VCaP (cell line): ENCODE results near the gene TSPAN18.
A peak's percentile ranks its signal among the peaks of the same experiment; 100 is the strongest.

ENCODE experiments used
- H3K27ac ChIP-seq: fragments of 450-650 bp; 2 replicates; pipeline ENCODE4 v1.5.1; 2017
- TF ChIP-seq, protein P1 (sequence below): fragments of 450-650 bp; conservative IDR thresholded peaks from 2 replicates; pipeline ENCODE4 v1.5.1; 2017; ENCODE audit warnings: mild to moderate bottlenecking, moderate library complexity

TSPAN18 gene

DNA sequence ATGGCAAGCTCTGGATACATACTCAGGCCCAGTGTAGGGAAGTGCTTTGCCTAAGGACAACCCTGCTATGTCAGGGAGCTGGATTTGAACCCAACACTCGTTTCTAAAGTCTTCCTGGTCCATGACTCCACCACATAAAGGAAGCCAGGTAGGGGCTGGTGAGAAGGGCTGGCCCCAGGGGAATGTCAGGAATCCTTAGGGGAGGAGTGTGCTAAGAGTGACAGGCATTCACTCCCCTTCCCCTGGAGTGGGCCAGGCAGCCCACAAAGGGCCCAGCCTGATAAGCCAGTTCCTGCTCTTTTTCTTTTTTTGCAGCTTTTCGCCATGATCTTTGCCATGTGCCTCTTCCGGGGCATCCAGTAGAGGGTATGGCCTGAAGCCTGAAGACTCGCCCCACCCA lies 202.1 kb downstream of the TSPAN18 start:
- TF ChIP-seq, protein P1, sequence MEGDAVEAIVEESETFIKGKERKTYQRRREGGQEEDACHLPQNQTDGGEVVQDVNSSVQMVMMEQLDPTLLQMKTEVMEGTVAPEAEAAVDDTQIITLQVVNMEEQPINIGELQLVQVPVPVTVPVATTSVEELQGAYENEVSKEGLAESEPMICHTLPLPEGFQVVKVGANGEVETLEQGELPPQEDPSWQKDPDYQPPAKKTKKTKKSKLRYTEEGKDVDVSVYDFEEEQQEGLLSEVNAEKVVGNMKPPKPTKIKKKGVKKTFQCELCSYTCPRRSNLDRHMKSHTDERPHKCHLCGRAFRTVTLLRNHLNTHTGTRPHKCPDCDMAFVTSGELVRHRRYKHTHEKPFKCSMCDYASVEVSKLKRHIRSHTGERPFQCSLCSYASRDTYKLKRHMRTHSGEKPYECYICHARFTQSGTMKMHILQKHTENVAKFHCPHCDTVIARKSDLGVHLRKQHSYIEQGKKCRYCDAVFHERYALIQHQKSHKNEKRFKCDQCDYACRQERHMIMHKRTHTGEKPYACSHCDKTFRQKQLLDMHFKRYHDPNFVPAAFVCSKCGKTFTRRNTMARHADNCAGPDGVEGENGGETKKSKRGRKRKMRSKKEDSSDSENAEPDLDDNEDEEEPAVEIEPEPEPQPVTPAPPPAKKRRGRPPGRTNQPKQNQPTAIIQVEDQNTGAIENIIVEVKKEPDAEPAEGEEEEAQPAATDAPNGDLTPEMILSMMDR, result no peak
- no peak overlapping the region for H3K27ac ChIP-seq

DNA sequence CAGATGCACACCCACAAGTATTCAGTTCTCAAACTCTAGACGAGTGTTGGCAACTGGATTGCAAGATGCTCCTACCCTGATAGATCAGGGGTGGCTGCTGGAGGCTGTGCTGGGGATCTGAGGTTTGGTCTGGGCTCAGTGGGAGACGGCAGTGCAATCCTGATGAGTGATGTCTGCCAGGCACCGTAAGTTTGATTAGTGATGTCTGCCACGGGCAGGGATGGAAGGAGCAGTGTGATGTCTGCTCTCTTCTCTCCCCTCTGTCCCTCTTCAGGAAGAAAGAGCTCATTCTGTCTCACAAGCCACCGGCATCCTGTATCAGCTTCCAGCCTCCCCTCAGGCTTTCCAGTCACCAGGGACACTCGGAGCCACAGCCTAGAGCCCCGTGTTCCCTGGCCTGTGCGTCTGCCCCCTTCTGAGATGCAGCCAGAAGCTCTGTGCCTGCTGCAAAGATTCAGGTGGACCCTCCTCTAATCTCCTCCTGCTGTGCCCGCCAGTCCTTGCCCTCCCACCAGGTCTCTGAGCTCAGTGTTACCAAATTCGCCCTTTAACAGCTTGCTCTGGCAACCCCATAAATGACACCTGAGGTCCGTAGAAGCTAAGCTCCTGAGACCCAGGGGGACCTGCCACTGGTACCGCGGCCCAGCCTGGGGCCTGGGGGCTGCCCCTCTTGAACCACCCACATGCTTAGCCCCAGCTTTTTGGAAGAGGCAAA lies 204.0 kb downstream of the TSPAN18 start:
- TF ChIP-seq, protein P1, result no peak

DNA sequence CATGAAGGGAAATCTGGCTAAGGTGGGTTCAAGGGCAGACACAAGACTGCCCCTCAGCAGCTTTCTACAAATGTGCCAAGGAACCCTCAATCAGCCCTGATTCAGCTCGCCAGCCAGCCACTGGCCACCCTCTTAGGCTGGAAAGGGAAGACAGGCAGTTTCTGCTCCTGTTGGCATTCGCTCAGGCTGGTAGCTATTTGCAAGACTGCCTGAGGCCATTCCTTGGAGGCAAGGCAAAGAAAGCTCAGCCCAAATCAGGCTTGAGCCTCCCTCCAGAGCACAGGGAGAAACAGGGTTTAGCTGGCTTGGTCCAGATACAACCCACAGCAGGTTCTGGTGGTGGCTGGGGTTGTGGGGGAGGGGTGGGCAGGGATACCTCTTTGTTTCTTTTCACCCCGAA lies 204.7 kb downstream of the TSPAN18 start:
- TF ChIP-seq, protein P1, result no peak
- H3K27ac ChIP-seq, result no peak overlapping the region

More for the DNA sequence above, 204.0 kb downstream of the TSPAN18 start:
- no peak overlapping the region for H3K27ac ChIP-seq

DNA sequence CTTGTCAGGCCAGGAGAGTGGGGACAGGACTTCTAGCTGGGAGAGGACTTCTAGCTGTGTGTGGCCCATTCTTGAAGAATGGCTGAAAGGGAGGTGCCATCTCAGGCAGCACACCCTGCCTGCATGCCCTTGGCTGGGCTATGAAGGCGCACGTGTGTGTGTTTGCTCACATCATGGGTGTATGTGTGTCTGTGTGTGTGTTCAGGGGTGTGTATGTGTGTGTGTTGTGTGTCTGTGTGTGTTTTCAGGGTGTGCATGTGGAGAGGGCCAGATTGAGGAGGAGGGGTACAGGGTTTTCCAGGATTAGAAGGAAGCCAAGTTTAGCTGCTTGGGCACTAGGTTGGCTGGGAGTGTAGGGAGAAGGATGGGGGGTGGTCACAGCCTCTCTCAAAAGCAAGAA lies 207.3 kb downstream of the TSPAN18 start:
- TF ChIP-seq, protein P1, result no peak
- H3K27ac ChIP-seq, result no peak overlapping the region

DNA sequence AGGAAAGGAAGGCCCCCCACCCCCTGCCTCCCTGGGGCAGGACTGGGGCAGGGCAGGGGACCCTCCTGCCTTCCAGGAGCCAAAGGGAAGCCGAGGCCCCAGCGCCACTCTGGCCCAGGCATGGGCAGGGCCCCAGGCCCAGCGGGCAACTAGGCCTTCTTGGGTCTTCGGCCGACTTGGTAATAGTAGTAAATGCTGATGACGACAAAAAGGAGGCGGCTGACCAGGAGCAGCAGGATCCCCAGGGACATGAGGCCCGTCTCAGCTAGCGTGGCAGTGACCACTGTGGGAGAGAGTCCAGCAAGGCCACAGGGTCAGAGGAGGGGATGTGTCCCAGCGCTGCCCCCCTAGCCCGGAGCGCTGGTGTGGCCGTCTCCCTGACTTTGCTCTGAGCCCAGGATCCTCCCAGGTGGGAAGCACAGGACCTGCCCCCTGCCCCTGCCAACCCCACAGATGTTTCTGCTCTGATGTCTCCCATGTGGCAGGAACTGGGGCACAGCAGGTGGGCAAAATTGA lies 208.0 kb downstream of the TSPAN18 start:
- TF ChIP-seq, protein P1, result no peak

DNA sequence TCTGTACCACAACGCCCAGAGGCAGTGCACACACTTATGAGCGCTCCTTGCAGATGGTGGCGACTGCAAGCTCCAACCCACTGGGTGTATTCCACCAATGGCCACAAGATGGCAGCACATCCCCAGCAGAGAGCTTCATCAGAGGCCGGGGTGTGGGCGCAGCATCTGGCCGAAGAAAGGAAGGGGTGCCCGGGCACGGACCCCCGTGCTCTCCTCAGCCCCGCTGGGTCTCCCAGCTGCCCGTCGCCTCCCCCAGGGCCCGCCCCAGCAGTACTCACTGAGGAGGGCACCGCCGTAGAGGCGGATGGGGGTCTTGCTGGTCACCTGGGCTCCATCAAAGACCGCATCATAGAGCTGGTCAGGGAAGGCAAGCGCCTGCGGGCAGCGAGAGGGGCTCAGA lies 209.8 kb downstream of the TSPAN18 start:
- H3K27ac ChIP-seq, result no peak overlapping the region
- TF ChIP-seq, protein P1, result peak; percentile 92

More for the DNA sequence above, 208.0 kb downstream of the TSPAN18 start:
- no peak overlapping the region for H3K27ac ChIP-seq

DNA sequence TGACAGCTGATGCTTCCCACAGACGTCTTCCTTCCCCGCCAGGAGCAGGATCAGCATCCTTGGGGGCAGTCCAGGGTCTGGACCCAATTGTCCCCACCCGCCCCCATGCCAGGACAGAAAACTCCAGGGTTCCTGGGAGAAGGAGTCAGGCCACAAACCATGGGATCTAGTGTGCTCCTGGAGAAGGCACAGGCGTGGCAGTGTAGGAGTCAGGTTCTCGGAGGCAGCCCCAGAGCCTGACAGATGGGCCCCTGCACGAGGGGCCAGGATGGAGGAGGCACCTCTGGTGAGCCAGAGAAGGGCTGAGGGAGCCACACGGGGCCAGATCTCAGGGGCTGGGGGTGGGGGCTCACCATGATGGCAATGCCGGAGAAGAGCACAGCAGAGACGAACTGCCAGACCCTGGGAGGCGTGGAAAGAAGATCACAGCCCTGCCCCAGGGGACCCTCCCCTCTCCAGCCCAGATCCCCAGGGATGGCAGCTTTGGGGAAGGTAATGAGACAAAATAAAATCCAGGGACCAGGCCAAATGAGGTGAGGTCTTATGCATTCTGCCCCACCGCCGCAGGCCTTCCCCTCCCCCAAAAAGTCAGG lies 210.3 kb downstream of the TSPAN18 start:
- H3K27ac ChIP-seq, result no peak overlapping the region
- TF ChIP-seq, protein P1, result no peak
